SK-N-SH treated with all-trans-retinoic acid at 6 μM for 48 hours (cell line): ENCODE data around the gene GNAS.
A peak's percentile ranks its signal among the peaks of the same experiment; 100 is the strongest.

ENCODE experiments used
- ATAC-seq: fragments of 200-7000 bp; cut with Tn5 transposase; 3 replicates; pipeline ENCODE4 v1.9.1; 2020; ENCODE audit warnings: mild to moderate bottlenecking, moderate library complexity
- ARNTL ChIP-seq: fragments of 450-650 bp; formaldehyde crosslinking; IDR thresholded peaks from 2 replicates; pipeline ENCODE4 v1.5.0; 2020; ENCODE audit warnings: low read depth, mild to moderate bottlenecking, moderate library complexity, borderline replicate concordance
- BACH2 ChIP-seq: fragments of 250-450 bp; sonication (Bioruptor Pico); IDR thresholded peaks from 2 replicates; pipeline ENCODE4 v1.9.0; 2021; ENCODE audit warnings: mild to moderate bottlenecking, borderline replicate concordance
- CSRNP3 ChIP-seq: fragments of 250-450 bp; sonication (Bioruptor Pico); IDR thresholded peaks from 2 replicates; pipeline ENCODE4 v1.5.1; 2021; ENCODE audit warnings: mild to moderate bottlenecking, moderate library complexity
- ESRRG ChIP-seq: fragments of 250-450 bp; sonication (Bioruptor Pico); IDR thresholded peaks from 2 replicates; pipeline ENCODE4 v1.6.1; 2021; ENCODE audit warnings: mild to moderate bottlenecking
- GLIS3 ChIP-seq: fragments of 250-450 bp; sonication (Bioruptor Pico); IDR thresholded peaks from 2 replicates; pipeline ENCODE4 v1.5.0; 2020; ENCODE audit warnings: mild to moderate bottlenecking, moderate library complexity
- ISL1 ChIP-seq: fragments of 250-450 bp; sonication (Bioruptor Pico); IDR thresholded peaks from 2 replicates; pipeline ENCODE4 v2.1.2; 2022; ENCODE audit warnings: mild to moderate bottlenecking, moderate library complexity
- OSR1 ChIP-seq: fragments of 250-450 bp; sonication (Bioruptor Pico); IDR thresholded peaks from 2 replicates; pipeline ENCODE4 v1.8.0; 2022; ENCODE audit warnings: moderate library complexity, mild to moderate bottlenecking, inconsistent platforms
- PATZ1 ChIP-seq: fragments of 250-450 bp; sonication (Bioruptor Pico); IDR thresholded peaks from 2 replicates; pipeline ENCODE4 v1.8.0; 2020; ENCODE audit warnings: mild to moderate bottlenecking, moderate library complexity, borderline replicate concordance
- PPARA ChIP-seq: fragments of 250-450 bp; sonication (Bioruptor Pico); IDR thresholded peaks from 2 replicates; pipeline ENCODE4 v1.5.0; 2020; ENCODE audit warnings: mild to moderate bottlenecking, borderline replicate concordance
- SNAI2 ChIP-seq: fragments of 250-450 bp; sonication (Bioruptor Pico); IDR thresholded peaks from 2 replicates; pipeline ENCODE4 v1.5.0; 2020; ENCODE audit warnings: mild to moderate bottlenecking, moderate library complexity
- TCF4 ChIP-seq: fragments of 250-450 bp; sonication (Bioruptor Pico); IDR thresholded peaks from 2 replicates; pipeline ENCODE4 v1.8.0; 2021; ENCODE audit warnings: mild to moderate bottlenecking, moderate library complexity, borderline replicate concordance
- TOX ChIP-seq: fragments of 250-450 bp; sonication (Bioruptor Pico); IDR thresholded peaks from 2 replicates; pipeline ENCODE4 v1.8.0; 2021; ENCODE audit warnings: mild to moderate bottlenecking, moderate library complexity, borderline replicate concordance
- TSHZ2 ChIP-seq: fragments of 250-450 bp; sonication (Bioruptor Pico); IDR thresholded peaks from 2 replicates; pipeline ENCODE4 v1.5.0; 2020; ENCODE audit warnings: mild to moderate bottlenecking, moderate library complexity
- ZC3H10 ChIP-seq: fragments of 250-450 bp; sonication (Bioruptor Pico); IDR thresholded peaks from 2 replicates; pipeline ENCODE4 v1.5.1; 2021; ENCODE audit warnings: mild to moderate bottlenecking, moderate library complexity
- ZFP3 ChIP-seq: fragments of 250-450 bp; sonication (Bioruptor Pico); IDR thresholded peaks from 2 replicates; pipeline ENCODE4 v1.5.0; 2020; ENCODE audit warnings: mild to moderate bottlenecking, moderate library complexity
- ZFP30 ChIP-seq: fragments of 450-650 bp; formaldehyde crosslinking; IDR thresholded peaks from 2 replicates; pipeline ENCODE4 v1.5.0; 2022; ENCODE audit warnings: mild to moderate bottlenecking, moderate library complexity
- ZNF565 ChIP-seq: fragments of 450-650 bp; formaldehyde crosslinking; conservative IDR thresholded peaks from 2 replicates; pipeline ENCODE4 v1.5.0; 2020; ENCODE audit warnings: low read depth, mild to moderate bottlenecking, moderate library complexity
- ZNF70 ChIP-seq: fragments of 450-650 bp; formaldehyde crosslinking; IDR thresholded peaks from 2 replicates; pipeline ENCODE4 v1.5.0; 2020; ENCODE audit warnings: mild to moderate bottlenecking, moderate library complexity

Gene GNAS

GRCh38 chr20:58889798-58890517 lies 37.4 kb downstream of the GNAS start:
- no peak for ATAC-seq
- TF ChIP-seq TCF4 (CRISPR knock-in tag) (no peak), ISL1 (CRISPR knock-in tag) (no peak), OSR1 (no peak), ZNF70 (CRISPR knock-in tag) (no peak), CSRNP3 (no peak), PATZ1 (CRISPR knock-in tag) (no peak), ZNF565 (no peak), SNAI2 (CRISPR knock-in tag) (no peak), ARNTL (CRISPR knock-in tag) (no peak), BACH2 (CRISPR knock-in tag) (no peak), ZFP30 (CRISPR knock-in tag) (no peak)

- ATAC-seq = peak; percentile 61
These were observed 38.1 kb downstream of the GNAS start for GRCh38 chr20:58890518-58891085.

More at GRCh38 chr20:58890518-58891085, 38.1 kb downstream of the GNAS start:
- no peak for TF ChIP-seq TOX (CRISPR knock-in tag)
- TF ChIP-seq GLIS3 (CRISPR knock-in tag) = no peak
- TF ChIP-seq ZFP3 (CRISPR knock-in tag) = no peak
- no peak for TF ChIP-seq TSHZ2 (CRISPR knock-in tag)
- TF ChIP-seq ZC3H10 (CRISPR knock-in tag) = no peak
- no peak for TF ChIP-seq PPARA
- TF ChIP-seq PATZ1 (CRISPR knock-in tag) = no peak
- no peak for TF ChIP-seq ESRRG
